ENCODE data around the gene CYP27C1.

- no peak for TF ChIP-seq CTCF (IDR thresholded peaks at IDR 0.05)
- TF ChIP-seq POLR2A (IDR thresholded peaks at IDR 0.05) = peak in 1 of 4 donors; percentile 47
Observed at GRCh38 chr2:127217470-127218325, 2.4 kb downstream of the CYP27C1 start.
